GM12874 (cell line): ENCODE results near the gene MYO18A.
A peak's percentile ranks its signal among the peaks of the same experiment; 100 is the strongest.

ENCODE experiments used
- CTCF ChIP-seq: IDR thresholded peaks from 2 replicates; pipeline ENCODE4 v1.5.1; 2011; ENCODE audit warnings: low read depth, mild to moderate bottlenecking, control low read depth, low read length, moderate library complexity; ENCODE audit not compliant: insufficient read depth

Gene MYO18A

GRCh38 chr17:29155227-29155965 lies 24.8 kb downstream of the MYO18A start:
- no peak for TF ChIP-seq CTCF

GRCh38 chr17:29154516-29155226 lies 25.5 kb downstream of the MYO18A start:
- TF ChIP-seq CTCF, result no peak

- no peak for TF ChIP-seq CTCF
Measured at GRCh38 chr17:29151567-29151966, 28.6 kb downstream of the MYO18A start.

- TF ChIP-seq CTCF, result no peak
Measured at GRCh38 chr17:29150161-29150560, 30.0 kb downstream of the MYO18A start.

- no peak for TF ChIP-seq CTCF
Measured at GRCh38 chr17:29149431-29150064, 30.6 kb downstream of the MYO18A start.

- peak; percentile 99 for TF ChIP-seq CTCF
Measured at GRCh38 chr17:29148790-29149430, 31.3 kb downstream of the MYO18A start.

- TF ChIP-seq CTCF, result no peak
Measured at GRCh38 chr17:29148257-29148789, 31.9 kb downstream of the MYO18A start.
